Fibroblast of skin of right biceps (primary cell): Measurements from ENCODE around the gene TXNRD3.
A peak's percentile ranks its signal among the peaks of the same experiment; 100 is the strongest.
"Not testable (repeated sequence)": the region's sequence is repeated elsewhere in the genome, so short reads cannot be mapped to it uniquely, and the experiment has no call there.

Source experiments
- DNase-seq: peaks from one replicate; pipeline ENCODE4 v3.0.0-alpha.2; 2013

Gene TXNRD3

DNA sequence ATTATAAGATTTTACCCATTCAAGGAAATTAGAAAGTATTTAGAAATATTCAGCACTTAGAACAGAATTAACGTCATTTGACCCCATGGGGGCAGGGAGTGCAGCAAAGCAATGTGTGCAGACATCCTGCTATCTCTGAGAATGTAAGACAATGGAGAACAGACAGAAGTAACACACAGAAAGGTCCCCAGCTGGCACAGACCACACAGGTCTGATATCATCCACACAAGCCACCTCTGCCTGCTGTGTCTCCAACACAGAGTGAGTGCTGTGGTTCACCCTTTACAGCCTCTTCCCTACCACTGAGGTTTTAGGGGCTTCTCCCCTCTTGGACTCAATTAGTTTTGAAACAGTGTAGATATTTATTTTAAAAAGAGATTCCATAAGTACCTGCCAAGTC lies 16.1 kb downstream of the TXNRD3 start:
- DNase-seq, result no peak

DNA sequence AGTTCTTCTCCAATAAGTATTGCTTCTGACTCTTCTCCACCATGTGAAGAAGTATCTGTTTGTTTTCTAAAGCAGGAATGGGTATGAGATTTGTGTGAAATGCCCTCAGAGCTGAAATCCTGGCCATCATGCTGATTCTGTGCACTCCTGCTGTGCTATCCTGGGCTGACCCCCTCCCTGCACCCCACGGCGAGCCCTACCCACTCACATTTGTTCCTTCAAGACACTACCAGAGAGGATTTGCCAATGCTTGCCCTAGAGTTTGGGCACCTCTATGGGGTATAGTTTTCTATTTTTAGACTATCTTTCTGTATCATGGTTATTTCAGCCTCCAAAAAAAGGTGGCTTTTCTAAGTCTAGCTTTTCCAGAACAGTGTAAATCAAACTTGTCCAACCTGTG lies 18.5 kb downstream of the TXNRD3 start:
- DNase-seq, result no peak

DNA sequence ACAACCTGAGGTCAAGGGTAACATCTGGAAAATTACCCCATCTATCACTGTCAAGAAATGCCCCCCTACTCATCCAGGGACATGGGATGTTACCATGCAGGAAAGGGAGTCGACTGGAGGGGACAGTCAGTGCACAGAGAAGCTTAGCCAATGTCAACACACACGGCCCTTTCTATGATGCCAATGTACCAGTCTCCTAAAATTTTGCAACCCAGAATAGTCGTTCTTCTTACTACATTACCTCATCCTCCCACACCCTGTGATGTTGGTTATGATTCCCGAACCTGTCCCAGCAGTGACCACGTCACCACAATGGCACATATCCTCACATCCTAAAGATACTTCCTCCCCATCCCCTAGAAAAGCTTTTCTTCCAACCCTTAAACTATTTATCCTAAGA lies 20.1 kb downstream of the TXNRD3 start:
- no peak for DNase-seq

DNA sequence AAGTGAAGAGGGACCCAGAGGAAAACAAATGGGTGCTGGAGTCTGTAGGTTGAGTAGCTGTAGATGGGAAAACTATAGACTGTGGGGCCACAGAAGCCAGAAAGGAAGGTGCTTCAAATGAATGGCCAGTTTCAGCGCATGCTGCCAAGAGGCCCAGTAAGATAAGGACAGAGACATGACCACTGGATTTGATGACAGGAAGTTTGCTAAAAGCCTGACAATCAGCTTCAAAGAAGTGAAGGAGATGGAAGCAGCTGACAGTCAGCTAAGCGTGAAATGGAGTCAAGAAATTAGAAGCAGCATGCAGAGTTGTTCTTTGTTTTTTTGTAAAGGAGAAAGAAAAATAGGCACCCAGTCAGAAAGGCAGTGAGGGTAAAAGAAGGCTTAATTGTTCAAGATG lies 24.9 kb downstream of the TXNRD3 start:
- DNase-seq, result no peak

DNA sequence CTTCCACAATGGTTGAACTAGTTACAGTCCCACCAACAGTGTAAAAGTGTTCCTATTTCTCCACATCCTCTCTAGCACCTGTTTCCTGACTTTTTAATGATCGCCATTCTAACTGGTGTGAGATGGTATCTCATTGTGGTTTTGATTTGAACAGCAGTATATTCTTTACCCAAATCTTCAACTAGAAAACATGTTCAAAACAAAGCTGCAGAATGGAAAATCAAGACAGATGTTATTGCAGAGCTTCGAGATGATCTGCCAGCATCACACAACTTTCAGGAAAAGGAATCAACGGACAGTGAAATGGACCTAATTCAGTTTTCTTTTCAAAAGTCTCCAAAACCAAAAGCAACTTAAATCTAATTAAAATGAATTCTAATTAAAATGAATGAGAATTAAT lies 29.2 kb downstream of the TXNRD3 start:
- not testable (repeated sequence) for DNase-seq

DNA sequence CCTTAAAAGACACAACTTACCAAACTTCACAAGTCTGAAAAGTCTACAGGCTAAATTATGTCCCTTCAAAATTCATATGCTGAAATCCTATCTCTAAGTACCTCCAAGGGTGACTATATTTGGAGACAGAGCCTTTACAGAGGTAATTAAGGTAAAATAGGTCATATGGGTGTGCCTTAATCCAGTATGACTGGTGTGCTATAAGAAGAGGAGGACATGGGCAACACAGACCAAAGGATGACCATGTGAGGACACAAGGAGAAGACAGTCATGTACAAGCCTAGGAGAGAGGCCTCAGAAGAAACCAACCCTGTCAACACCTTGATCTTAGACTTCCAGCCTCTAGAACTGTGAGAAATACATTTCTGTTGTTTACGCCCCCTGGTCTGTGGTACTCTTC lies 32.2 kb downstream of the TXNRD3 start:
- DNase-seq, result no peak

DNA sequence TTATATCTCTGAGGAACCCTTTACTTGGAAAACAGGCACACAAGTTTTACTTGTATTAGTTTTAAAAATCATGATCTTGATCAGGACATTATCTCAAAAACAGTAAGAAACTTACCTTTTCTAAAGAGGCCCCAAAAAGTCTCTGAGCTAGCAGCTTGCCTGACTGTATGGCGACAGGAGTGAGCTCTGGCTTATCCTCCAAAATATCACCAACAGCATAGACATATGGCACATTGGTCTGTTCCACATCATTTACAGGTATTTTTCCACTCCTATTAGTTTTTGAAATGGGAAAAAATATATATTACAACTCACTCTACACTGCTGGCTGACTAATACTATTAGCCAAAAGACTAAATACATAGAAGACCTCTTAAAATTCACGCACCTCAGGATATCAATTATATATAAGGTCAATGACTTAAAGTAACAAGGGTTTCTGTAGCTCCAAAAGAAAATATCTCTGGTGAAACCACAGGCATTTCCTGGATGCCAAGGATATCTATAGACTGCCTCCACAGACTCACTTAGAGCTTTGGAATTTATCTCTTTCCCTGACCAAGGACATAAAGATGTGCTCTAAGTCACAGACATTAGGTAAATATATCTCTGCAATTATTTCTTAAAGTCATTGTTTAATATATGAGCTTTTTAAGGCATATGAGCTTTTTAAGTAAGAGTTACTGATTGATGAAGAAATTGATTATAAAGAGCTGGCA lies 33.1 kb downstream of the TXNRD3 start:
- peak; percentile 85 for DNase-seq

DNA sequence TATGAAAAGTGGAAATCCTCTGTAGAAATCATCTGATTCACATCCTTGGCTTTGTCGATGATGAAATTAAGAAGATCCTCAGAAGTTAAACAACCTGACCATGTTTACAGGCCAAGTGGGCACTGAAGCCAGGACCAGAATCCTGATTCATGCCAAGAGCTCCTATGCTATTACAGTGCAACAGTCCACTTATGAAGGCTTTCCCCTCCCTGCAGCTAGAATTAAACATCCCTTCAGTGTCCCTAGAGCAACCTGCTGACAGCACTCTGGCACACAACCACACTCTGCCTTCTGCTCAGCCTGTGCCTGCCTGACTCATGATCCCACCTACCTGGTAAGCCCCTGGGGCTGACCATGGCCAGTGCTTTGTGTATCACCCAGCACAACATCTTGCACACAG lies 33.8 kb downstream of the TXNRD3 start:
- DNase-seq, result peak; percentile 69

DNA sequence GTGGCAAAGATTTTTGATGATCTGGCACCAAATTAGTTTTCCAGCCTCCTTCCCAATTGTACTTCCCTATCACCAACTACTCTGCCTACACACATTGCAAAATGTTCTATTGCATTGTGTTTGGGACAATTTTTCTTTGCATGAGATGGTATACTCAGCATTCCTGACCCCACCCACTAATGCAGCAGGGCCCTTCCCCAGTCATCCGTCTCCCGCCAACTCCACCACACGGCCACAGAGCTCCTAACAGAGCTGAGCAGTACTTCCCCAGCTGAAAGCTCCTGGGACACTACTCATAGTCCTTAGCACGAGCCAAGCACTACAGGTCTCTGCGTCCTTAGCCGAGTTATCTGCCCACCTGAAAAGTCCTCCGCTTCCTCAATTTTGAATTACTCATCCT lies 34.2 kb downstream of the TXNRD3 start:
- DNase-seq, result peak; percentile 64

DNA sequence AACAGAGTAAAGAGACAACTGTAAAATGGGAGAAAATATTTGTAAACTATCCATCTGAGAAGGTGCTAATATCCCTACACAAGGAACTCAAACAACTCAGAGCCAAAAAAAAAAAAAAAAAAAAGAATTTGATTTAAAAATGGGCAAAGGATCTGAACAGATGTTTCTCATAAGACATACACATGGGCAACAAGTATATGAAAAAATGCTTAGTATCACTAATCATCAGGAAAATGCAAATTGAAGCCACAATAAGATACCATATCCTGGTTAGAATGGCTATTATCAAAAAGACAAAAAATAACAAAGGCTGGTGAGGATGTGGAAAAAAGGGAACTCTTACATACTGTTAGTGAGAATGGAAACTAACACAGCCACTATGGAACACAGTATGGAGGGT lies 36.2 kb downstream of the TXNRD3 start:
- DNase-seq, result no peak

DNA sequence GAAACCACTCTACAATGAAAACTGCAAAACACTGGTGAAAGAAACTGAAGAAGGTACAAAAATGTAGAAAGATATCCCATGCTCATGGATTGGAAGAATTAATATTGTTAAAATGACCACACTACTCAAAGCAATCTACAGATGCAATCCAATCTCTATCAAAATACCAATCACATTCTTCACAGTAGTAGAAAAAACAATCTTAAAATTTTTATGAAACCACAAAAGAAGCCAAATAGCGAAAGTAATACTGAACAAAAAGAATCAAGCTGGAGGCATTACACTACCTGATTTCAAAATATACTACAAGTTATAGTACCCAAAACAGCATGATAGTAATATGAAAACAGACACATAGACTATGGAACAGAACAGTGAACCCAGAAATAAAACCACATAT lies 36.9 kb downstream of the TXNRD3 start:
- DNase-seq, result peak; percentile 56

DNA sequence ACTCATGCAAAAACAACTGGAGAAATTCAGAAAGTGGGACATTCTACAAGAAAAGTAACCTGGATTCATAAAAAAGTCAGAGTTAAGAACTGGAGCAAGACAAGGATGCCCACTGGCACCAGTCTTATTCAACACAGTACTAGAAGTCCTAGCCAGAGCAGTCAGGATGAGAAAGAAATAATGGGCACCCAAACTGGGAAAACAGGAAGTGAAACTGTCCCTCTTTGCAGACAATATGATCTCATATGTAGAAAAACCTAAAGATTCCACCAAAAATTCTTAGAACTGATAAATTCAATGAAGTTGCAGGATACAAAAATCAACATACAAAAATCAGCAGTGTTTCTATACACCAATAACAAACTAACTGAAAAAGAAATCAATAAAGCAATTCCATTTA lies 37.4 kb downstream of the TXNRD3 start:
- DNase-seq, result no peak

DNA sequence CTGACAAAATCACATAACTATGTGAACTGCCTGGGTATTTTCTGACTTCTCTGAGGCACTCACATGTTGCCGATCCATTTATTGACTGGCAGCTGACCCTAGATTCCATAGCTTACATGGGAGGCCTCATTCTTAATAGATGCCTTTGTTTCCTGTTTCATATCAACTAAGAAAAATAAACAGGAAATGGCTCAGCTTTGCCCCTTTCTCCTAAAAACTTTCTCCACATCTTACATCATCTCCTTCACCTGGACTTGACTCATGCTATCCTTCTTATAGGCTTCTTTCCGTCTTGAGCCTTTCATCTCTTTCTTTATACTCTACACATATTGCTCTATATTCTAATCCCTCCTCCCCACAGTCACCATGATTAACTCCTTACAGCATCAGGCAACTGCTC lies 38.0 kb downstream of the TXNRD3 start:
- DNase-seq, result no peak

DNA sequence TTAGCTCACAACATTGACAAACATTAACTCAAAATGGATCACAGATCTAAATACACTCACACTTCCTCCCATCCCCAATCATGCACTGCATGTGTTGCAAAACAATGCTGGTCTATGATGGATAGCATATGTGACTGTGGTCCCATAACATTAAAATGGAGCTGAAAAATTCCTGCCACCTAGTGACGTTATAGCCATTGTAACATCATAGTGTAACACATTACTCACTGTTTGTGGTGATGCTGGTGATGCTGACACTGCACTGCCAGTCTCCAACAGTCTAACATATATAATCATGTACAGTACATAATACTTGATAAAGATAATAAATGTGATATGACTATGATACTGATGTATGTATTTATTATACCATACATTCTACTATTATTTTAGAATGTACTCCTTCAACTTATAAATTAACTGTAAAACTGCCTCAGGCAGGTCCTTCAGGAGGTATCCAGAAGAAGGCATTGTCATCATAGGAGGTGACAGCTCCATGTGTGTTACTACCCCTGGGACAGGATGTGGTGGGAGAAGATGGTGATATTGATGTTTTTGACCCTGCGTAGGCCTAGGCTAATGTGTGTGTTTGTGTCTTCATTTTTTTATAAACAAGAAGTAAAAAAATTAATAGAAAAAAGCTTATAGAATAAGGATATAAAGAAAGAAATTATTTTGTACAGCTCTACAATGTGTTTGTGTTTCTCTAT lies 41.3 kb downstream of the TXNRD3 start:
- DNase-seq, result peak; percentile 55

DNA sequence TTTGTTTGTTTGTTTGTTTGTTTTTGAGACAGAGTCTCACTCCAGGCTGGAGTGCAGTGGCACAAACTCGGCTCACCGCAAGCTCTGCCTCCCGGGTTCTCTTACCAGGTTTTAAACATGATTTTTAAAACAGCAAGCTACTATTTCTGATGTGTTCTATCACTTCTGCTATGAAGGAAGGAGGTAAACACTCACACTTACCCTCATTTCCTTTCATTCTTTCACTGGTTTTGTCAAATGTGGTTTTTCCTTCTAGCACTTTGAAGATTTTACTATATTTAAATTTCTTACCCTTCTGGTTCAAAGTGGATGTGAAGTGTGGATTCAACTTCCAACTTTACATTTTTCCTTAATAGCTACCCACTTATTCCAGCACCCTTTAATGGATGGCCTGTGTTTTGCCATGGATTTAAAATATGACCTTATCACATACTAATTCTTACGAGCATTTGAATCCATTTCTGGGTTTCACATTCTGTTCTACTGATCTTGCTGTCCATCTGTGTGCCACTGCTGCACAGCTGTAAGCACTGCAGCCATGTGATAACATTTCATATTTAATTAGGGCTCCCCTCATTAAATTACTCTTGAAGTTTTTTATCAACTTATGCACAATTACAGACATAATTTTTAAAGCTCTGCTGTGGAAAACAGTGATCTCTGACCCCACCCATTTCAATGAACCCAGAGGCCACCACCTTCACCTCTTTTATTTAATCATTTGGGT lies 42.3 kb downstream of the TXNRD3 start:
- no peak for DNase-seq

DNA sequence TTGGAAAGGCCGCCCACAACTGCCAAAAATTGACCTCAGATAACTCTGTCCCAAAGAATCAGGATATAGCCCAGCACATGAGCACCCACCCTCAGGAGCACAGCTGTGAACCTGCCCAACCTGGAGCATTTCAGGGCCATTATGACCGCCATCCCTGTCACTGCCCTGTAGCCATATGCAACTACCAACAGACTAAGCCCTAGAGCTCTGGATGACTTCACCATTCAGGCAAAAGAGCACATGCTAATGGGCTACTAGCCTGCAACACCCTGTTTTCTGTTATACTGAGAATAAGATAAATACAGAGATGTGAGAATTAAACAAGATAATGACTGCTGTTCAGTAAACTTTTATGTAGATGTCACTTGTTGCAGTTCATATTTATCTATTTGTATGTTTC lies 45.0 kb downstream of the TXNRD3 start:
- no peak for DNase-seq

DNA sequence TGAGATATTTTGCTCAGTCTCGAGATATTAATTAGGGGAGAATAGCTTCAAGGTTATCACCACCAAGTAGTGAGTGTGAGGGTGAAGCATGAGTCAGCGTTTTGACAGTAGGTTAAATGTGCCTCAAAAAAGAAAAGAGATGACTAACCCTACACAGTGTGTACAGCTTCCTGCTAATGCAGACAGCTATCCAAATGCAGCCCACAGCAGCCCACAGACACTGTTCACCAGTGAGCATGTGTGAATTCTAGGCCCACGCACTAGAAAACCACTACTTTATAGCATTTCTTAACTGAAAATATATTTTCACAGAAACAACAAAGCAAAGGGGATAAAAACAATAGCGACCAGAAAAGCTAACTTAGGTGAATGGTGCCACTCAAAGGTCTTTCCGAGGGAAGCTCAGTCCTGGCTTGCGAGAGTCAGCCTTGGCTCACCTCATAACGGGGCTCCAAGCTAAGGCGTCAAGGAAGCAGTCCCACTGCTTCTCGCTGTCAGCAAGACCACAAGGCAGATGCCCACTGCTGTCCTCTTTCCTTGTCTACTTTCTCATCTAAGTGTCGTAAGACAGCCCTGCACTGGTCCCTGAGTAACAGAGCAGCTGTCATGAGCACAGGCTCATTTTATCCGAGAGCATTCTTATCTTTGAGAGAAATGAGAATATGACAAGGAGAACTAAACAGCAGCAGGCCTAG lies 47.6 kb downstream of the TXNRD3 start:
- peak; percentile 66 for DNase-seq

DNA sequence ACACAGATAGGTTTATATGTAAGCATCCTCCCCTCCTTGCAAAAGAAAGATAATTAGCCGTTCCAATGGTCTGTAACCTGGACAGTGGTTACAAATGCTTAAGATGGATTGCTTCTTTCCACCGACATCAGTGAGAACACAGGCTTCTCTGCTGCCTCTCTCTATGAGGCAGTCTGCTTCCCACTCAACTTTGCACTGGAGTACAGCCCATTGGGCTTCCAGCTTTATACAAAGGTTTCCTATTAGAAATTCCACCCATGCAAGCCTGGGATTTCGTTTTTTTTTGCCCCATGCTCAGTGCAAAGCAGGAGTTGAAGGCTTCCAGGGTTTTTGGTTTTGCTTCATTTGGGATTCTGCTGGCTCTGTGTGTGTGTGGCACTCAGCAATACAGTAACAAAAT lies 48.9 kb downstream of the TXNRD3 start:
- no peak for DNase-seq

DNA sequence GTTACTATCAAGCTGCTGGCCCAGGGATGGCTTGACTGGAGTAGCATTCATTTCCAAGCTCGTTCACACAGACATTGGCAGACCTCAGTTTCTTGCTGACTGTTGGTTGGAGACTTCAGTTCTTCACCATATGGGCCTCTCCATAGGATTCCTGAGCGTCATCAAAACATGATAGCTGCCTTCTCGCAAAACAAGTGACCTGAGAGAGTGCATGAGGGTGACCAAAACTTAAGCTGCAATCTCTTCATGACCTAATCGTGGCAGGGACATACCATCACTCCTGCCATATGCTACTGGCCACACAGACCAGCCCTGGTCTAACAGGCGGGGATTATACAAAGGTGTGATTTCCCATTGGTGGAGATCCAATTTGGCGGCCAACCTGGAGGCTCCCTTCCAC lies 50.2 kb downstream of the TXNRD3 start:
- no peak for DNase-seq

DNA sequence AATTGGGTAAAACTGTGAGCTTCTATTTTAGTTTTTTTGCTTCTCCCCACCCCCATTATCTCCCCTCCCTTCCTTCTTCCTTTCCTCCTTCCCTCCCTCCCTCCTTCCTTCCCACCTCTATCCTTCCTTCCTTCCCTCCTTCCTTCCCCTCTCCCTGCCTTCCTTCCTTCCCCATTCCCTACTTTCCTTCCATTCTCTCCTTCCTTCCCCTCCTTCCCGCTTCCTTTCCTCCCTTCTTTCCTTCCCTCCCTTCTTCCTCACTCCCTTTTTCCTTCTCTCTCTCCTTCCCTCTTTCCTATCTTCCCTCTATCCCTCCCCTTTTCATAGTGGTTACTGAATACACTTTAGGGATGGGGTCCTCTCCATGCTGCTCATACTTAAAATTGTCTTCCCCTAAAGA lies 55.8 kb downstream of the TXNRD3 start:
- DNase-seq, result no peak

DNA sequence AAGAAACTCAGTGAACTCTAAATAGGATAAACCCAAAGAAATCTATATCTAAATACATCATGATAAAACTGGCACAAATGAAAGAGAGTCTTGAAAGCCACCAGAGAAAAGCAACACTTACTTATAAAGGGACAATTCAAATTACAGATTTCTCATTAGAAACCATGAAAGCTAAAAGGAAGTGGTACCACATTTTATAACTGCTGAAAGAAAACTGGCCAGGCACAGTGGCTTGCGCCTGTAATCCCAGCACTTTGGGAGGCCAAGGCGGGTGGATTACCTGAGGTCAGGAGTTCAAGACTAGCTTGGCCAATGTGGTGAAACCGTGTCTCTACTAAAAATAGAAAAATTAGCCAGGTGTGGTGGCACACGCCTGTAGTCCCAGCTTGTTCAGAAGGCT lies 59.4 kb downstream of the TXNRD3 start:
- DNase-seq, result not testable (repeated sequence)

DNA sequence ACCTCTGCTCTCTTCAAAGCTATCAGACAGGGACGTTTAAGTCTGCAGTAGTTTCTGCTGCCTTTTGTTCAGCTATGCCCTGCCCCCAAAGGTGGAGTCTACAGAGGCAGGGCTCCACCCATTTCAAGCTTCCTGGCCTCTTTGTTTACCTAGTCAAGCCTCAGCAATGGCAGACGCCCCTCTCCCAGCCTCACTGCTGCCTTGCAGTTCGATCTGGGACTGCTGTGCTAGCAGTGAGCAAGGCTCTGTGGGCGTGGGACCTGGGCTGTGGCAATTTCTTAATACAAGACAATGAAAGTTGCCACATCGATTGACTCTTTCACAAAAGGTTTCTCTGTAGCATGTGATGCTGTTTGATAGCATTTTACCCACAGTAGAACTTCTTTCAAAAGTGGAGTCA lies 63.4 kb downstream of the TXNRD3 start:
- not testable (repeated sequence) for DNase-seq

DNA sequence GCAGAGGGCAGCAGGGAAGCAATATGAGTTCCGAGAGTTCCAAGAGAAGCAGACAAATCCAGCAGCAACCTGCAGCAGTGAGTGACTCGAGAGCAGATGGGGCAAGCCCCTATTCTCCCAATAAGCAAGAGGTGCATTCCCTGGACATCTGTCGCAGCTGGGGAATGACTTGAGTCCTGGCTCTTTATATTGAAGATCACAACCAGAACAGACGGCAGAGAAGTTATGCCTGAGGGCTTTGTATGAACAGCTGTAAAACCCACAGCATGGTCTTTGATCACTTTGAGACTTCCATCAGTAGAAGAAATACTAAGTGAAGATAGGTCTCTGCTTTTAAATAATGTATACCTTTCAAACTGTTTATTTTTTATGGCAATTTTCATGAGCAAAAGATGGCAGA lies 72.6 kb downstream of the TXNRD3 start:
- no peak for DNase-seq

DNA sequence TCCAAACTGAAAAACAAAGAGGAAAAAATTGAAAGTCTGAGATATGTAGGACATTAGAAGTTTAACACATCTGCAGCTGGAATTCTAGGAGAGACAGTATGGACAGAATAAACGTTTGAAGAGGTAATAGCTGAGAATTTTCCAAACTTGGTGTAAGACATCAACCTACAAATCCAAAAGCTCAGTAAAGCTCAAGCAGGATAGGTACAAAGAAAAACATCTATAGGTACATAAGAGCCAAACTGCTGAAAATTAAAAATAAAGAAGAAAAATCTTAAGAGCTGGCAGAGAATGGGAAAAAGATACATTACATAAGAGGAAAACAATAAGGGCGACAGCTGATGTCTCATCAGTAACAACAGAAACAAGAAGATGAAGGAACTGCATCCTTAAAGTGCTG lies 73.4 kb downstream of the TXNRD3 start:
- no peak for DNase-seq
